Measurements from ENCODE around the gene DPYD.

- TF ChIP-seq CTCF (conservative IDR thresholded peaks at IDR 0.05) (no peak), ZFX (IDR thresholded peaks at IDR 0.05) (no peak)
Measured at GRCh38 chr1:97767381-97767780, 153.5 kb downstream of the DPYD start.

All from C4-2B (cell line).